Suprapubic skin (tissue), 4 donors: ENCODE measurements around the gene ACER3.

Experiments
- POLR2A ChIP-seq, 2 donors: fragments of 450-650 bp; IDR thresholded peaks; one replicate each; pipeline ENCODE4 v1.6.1; 2017; ENCODE audit warnings: antibody characterized with exemption in 2 of 2, mild to moderate bottlenecking in 2 of 2, moderate library complexity in 2 of 2
- POLR2AphosphoS5 ChIP-seq, 3 donors: sonication (generic); formaldehyde crosslinking; IDR thresholded peaks; one replicate each; pipeline ENCODE4 v1.6.1; 2017; ENCODE audit warnings: antibody characterized with exemption in 3 of 3
- TF ChIP-seq, protein P1 (sequence below), 2 donors: fragments of 200-600 bp in 1 of 2; fragments of 450-650 bp in 1 of 2; sonication (generic) in 1 of 2; IDR thresholded peaks; one replicate each; pipeline ENCODE4 v1.5.1; 2016 to 2019; ENCODE audit warnings: antibody characterized with exemption in 2 of 2, mild to moderate bottlenecking in 1 of 2, moderate library complexity in 1 of 2

DNA sequence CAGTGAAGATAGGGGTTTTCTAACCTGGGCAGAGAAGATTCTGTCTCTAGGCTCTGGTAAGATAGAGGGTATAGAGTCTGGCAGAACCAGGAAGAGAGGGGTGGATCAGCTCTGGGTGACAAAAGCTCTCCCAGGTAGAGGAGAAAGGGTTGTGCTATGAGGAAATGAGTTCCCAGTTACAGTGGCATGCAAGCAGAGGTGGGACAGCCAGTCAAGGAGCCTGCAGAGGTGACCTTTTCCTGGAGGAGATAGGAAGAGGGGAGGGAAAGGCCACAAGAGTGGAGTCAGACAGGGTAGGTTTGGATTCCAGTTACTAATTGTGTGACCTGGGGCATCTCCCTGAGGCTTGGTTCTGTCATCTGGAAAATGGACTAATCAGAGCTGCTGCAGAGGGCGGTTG lies 202.7 kb downstream of the ACER3 start:
- TF ChIP-seq POLR2A (IDR thresholded peaks at IDR 0.05) (no peak), POLR2AphosphoS5 (IDR thresholded peaks at IDR 0.05) (no peak)
- TF ChIP-seq, protein P1, sequence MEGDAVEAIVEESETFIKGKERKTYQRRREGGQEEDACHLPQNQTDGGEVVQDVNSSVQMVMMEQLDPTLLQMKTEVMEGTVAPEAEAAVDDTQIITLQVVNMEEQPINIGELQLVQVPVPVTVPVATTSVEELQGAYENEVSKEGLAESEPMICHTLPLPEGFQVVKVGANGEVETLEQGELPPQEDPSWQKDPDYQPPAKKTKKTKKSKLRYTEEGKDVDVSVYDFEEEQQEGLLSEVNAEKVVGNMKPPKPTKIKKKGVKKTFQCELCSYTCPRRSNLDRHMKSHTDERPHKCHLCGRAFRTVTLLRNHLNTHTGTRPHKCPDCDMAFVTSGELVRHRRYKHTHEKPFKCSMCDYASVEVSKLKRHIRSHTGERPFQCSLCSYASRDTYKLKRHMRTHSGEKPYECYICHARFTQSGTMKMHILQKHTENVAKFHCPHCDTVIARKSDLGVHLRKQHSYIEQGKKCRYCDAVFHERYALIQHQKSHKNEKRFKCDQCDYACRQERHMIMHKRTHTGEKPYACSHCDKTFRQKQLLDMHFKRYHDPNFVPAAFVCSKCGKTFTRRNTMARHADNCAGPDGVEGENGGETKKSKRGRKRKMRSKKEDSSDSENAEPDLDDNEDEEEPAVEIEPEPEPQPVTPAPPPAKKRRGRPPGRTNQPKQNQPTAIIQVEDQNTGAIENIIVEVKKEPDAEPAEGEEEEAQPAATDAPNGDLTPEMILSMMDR (IDR thresholded peaks at IDR 0.05) = no peak
